ENCODE data around the gene TAF11L14.

TAF11L14 gene

GRCh38 chr5:17678751-17679324 lies 44.6 kb downstream of the TAF11L14 start:
- TF ChIP-seq, protein P1, sequence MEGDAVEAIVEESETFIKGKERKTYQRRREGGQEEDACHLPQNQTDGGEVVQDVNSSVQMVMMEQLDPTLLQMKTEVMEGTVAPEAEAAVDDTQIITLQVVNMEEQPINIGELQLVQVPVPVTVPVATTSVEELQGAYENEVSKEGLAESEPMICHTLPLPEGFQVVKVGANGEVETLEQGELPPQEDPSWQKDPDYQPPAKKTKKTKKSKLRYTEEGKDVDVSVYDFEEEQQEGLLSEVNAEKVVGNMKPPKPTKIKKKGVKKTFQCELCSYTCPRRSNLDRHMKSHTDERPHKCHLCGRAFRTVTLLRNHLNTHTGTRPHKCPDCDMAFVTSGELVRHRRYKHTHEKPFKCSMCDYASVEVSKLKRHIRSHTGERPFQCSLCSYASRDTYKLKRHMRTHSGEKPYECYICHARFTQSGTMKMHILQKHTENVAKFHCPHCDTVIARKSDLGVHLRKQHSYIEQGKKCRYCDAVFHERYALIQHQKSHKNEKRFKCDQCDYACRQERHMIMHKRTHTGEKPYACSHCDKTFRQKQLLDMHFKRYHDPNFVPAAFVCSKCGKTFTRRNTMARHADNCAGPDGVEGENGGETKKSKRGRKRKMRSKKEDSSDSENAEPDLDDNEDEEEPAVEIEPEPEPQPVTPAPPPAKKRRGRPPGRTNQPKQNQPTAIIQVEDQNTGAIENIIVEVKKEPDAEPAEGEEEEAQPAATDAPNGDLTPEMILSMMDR (IDR thresholded peaks at IDR 0.05; ENCODE audit: low read depth, low read length, missing control alignments) = no peak
- in situ Hi-C loops (cut with HindIII; ENCODE audit: low pct_ligation_motif_present, low sequenced_read_pairs) = no loop called here
- H3K4me3 ChIP-seq (ENCODE audit: low read depth, low read length) = no peak overlapping the region
- H3K27me3 ChIP-seq (replicated peaks) = no peaks in the 10 kb centered on the region
- H3K36me3 ChIP-seq (replicated peaks) = no peaks in the 10 kb centered on the region
- no peak overlapping the region for H3K27ac ChIP-seq
- DNase-seq = no peak

DNA sequence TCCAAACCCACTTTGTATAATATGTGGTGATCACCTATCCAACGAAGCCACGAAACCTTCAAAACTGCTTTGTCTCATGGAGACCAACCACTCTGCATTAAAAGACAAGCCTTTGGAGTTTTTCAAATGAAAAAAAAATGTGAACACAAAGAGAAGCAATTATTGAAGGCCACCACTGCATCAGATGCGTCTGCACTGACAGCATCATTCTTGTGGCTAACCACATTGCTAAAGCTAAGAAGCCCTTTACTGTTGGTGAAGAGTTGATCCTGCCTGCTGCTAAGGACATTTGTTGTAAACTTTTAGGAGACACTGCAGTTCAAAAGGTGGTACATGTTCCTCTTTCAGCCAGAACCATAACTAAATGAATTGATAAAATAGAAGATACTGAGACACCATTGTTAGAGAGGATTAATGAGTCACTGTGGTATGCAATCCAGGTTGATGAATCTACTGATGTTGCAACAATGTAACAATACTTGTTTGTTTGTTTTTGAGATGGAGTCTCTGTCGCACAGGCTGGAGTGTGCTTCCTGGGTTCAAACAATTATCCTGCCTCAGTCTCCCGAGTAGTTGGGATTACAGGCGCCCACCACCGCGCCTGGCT lies 45.4 kb downstream of the TAF11L14 start:
- Histone ChIP-seq H3K36me3 (replicated peaks) (no peaks in the 10 kb centered on the region), H3K27ac (no peak overlapping the region), H3K27me3 (replicated peaks) (no peaks in the 10 kb centered on the region), H3K4me3 (ENCODE audit: low read depth, low read length) (no peak overlapping the region)
- in situ Hi-C loops (cut with HindIII; ENCODE audit: low pct_ligation_motif_present, low sequenced_read_pairs) = no loop called here
- no peak for DNase-seq
- TF ChIP-seq, protein P1 (IDR thresholded peaks at IDR 0.05; ENCODE audit: low read depth, low read length, missing control alignments) = no peak

GRCh38 chr5:17680737-17681136 lies 46.5 kb downstream of the TAF11L14 start:
- Histone ChIP-seq H3K27me3 (replicated peaks) (no peaks in the 10 kb centered on the region), H3K36me3 (replicated peaks) (no peaks in the 10 kb centered on the region), H3K4me3 (ENCODE audit: low read depth, low read length) (no peak overlapping the region), H3K27ac (no peak overlapping the region)
- no peak for DNase-seq
- TF ChIP-seq, protein P1 (IDR thresholded peaks at IDR 0.05; ENCODE audit: low read depth, low read length, missing control alignments) = no peak
- in situ Hi-C loops (cut with HindIII; ENCODE audit: low pct_ligation_motif_present, low sequenced_read_pairs) = no loop called here
